WTC11 (cell line): Measurements from ENCODE around the gene MUC2. TPM values are rescaled to one million over a fixed set of nuclear protein-coding genes. Genes with fewer than 3 reads are reported as not detected.
A peak's percentile ranks its signal among the peaks of the same experiment; 100 is the strongest.

Source experiments
- ATAC-seq: fragments of 200-7000 bp; cut with Tn5 transposase; 2 replicates; pipeline ENCODE4 v1.10.0; 2021; ENCODE audit warnings: mild to moderate bottlenecking, moderate library complexity
- Bru-seq: library from RNA; stranded (reverse); fragments of 400-500 nt; gene quantifications from one replicate; lab custom pipeline; 2021; lab: Mats Ljungman, UMichigan
- CTCF ChIA-PET: fragments of 300-600 bp; sonication (Branson Sonifier 250); formaldehyde crosslinking; loops from one replicate; lab custom pipeline; 2021; ENCODE audit warnings: antibody characterized with exemption; lab: Charles Lee
- POLR2A ChIA-PET: fragments of 350-600 bp; sonication (Branson Sonifier 250); formaldehyde crosslinking; loops from one replicate; lab custom pipeline; 2021; ENCODE audit warnings: antibody characterized with exemption; lab: Charles Lee
- DNase-seq: peaks from one replicate; pipeline ENCODE4 v3.0.0; 2021; ENCODE audit warnings: low spot score
- H3K27ac Mint-ChIP-seq: 2 replicates; pipeline ENCODE4 v1.8.0; 2021; ENCODE audit warnings: mixed read lengths
- H3K27me3 Mint-ChIP-seq: 2 replicates; pipeline ENCODE4 v1.8.0; 2021; ENCODE audit warnings: low read depth, mild to moderate bottlenecking, moderate library complexity, mixed read lengths
- H3K36me3 Mint-ChIP-seq: 2 replicates; pipeline ENCODE4 v1.8.0; 2021; ENCODE audit warnings: mixed read lengths
- H3K4me1 Mint-ChIP-seq: 2 replicates; pipeline ENCODE4 v1.8.0; 2022; ENCODE audit warnings: mixed read lengths
- H3K4me3 Mint-ChIP-seq: 2 replicates; pipeline ENCODE4 v1.8.0; 2021; ENCODE audit warnings: mild to moderate bottlenecking, moderate library complexity, mixed read lengths
- H3K9me3 Mint-ChIP-seq: 2 replicates; pipeline ENCODE4 v1.8.0; 2021; ENCODE audit warnings: mixed read lengths
- CBFB ChIP-seq: sonication (generic); formaldehyde crosslinking; IDR thresholded peaks from 2 replicates; pipeline ENCODE4 v1.8.1; 2022; ENCODE audit warnings: mild to moderate bottlenecking, low read depth, missing genetic modification reagents
- CREM ChIP-seq: sonication (generic); formaldehyde crosslinking; IDR thresholded peaks from 2 replicates; pipeline ENCODE4 v1.8.1; 2022; ENCODE audit warnings: mild to moderate bottlenecking, missing genetic modification reagents, moderate library complexity
- ETV6 ChIP-seq: sonication (generic); formaldehyde crosslinking; IDR thresholded peaks from 2 replicates; pipeline ENCODE4 v1.8.1; 2022; ENCODE audit warnings: mild to moderate bottlenecking, missing genetic modification reagents
- FOXP4 ChIP-seq: sonication (generic); formaldehyde crosslinking; IDR thresholded peaks from 2 replicates; pipeline ENCODE4 v1.8.0; 2022; ENCODE audit warnings: mild to moderate bottlenecking, missing genetic modification reagents
- MLX ChIP-seq: sonication (generic); formaldehyde crosslinking; IDR thresholded peaks from 2 replicates; pipeline ENCODE4 v1.8.1; 2023; ENCODE audit warnings: mild to moderate bottlenecking, missing genetic modification reagents, moderate library complexity
- MXD4 ChIP-seq: fragments of 250-450 bp; sonication (Bioruptor Pico); IDR thresholded peaks from 2 replicates; pipeline ENCODE4 v1.8.0; 2021; ENCODE audit warnings: mild to moderate bottlenecking, moderate library complexity, borderline replicate concordance
- NR2C2 ChIP-seq: sonication (generic); formaldehyde crosslinking; IDR thresholded peaks from 2 replicates; pipeline ENCODE4 v1.8.0; 2022; ENCODE audit warnings: mild to moderate bottlenecking, missing genetic modification reagents
- RORB ChIP-seq: fragments of 250-450 bp; sonication (Bioruptor Pico); IDR thresholded peaks from 2 replicates; pipeline ENCODE4 v1.9.0; 2021; ENCODE audit warnings: mild to moderate bottlenecking
- TEAD1 ChIP-seq: sonication (generic); formaldehyde crosslinking; IDR thresholded peaks from 2 replicates; pipeline ENCODE4 v1.8.0; 2022; ENCODE audit warnings: mild to moderate bottlenecking, missing genetic modification reagents
- USF1 ChIP-seq: sonication (generic); formaldehyde crosslinking; IDR thresholded peaks from 2 replicates; pipeline ENCODE4 v1.8.0; 2022; ENCODE audit warnings: mild to moderate bottlenecking, missing genetic modification reagents
- ZBTB43 ChIP-seq: sonication (generic); formaldehyde crosslinking; IDR thresholded peaks from 2 replicates; pipeline ENCODE4 v1.8.1; 2023; ENCODE audit warnings: mild to moderate bottlenecking, missing genetic modification reagents
- ZNF138 ChIP-seq: sonication (generic); formaldehyde crosslinking; conservative IDR thresholded peaks from 2 replicates; pipeline ENCODE4 v1.8.1; 2022; ENCODE audit warnings: mild to moderate bottlenecking, moderate library complexity, missing genetic modification reagents
- ZNF232 ChIP-seq: sonication (generic); formaldehyde crosslinking; IDR thresholded peaks from 2 replicates; pipeline ENCODE4 v1.8.0; 2022; ENCODE audit warnings: mild to moderate bottlenecking, missing genetic modification reagents
- ZNF317 ChIP-seq: sonication (generic); formaldehyde crosslinking; IDR thresholded peaks from 2 replicates; pipeline ENCODE4 v1.8.1; 2023; ENCODE audit warnings: low read depth, mild to moderate bottlenecking, moderate library complexity, missing genetic modification reagents, borderline replicate concordance
- ZNF423 ChIP-seq: fragments of 250-450 bp; sonication (Bioruptor Pico); IDR thresholded peaks from 2 replicates; pipeline ENCODE4 v2.1.2; 2022; ENCODE audit warnings: mild to moderate bottlenecking, moderate library complexity
- long read RNA-seq, 3 experiments: library from RNA in 1 of 3; library from capped mRNA in 1 of 3; library from polyadenylated mRNA in 1 of 3; unstranded in 2 of 3; stranded (forward) in 1 of 3; transcript quantifications; one replicate each; pipeline ENCODE4 v2.0.0, GENCODE V29; 2021
- total RNA-seq: library from RNA; stranded (reverse); gene quantifications from 3 replicates; pipeline ENCODE4 v1.2.3, GENCODE V29; 2021
- TF ChIP-seq, protein P1 (sequence below): sonication (generic); formaldehyde crosslinking; IDR thresholded peaks from 2 replicates; pipeline ENCODE4 v1.8.1; 2022; ENCODE audit warnings: low read depth, mild to moderate bottlenecking, moderate library complexity, missing genetic modification reagents, borderline replicate concordance
- TF ChIP-seq, protein P2 (sequence below): sonication (generic); formaldehyde crosslinking; IDR thresholded peaks from 2 replicates; pipeline ENCODE4 v1.8.0; 2023; ENCODE audit warnings: missing genetic modification reagents, mild to moderate bottlenecking, borderline replicate concordance

Gene MUC2
- total RNA-seq (0.07 to 0.60 TPM (median 0.22 TPM) in 3 replicates), Bru-seq, nascent RNA (not detected)
- long read RNA-seq, experiment 1, result 0 reads
- long read RNA-seq, experiment 2, result 0 reads
- long read RNA-seq, experiment 3, result 0 reads

DNA sequence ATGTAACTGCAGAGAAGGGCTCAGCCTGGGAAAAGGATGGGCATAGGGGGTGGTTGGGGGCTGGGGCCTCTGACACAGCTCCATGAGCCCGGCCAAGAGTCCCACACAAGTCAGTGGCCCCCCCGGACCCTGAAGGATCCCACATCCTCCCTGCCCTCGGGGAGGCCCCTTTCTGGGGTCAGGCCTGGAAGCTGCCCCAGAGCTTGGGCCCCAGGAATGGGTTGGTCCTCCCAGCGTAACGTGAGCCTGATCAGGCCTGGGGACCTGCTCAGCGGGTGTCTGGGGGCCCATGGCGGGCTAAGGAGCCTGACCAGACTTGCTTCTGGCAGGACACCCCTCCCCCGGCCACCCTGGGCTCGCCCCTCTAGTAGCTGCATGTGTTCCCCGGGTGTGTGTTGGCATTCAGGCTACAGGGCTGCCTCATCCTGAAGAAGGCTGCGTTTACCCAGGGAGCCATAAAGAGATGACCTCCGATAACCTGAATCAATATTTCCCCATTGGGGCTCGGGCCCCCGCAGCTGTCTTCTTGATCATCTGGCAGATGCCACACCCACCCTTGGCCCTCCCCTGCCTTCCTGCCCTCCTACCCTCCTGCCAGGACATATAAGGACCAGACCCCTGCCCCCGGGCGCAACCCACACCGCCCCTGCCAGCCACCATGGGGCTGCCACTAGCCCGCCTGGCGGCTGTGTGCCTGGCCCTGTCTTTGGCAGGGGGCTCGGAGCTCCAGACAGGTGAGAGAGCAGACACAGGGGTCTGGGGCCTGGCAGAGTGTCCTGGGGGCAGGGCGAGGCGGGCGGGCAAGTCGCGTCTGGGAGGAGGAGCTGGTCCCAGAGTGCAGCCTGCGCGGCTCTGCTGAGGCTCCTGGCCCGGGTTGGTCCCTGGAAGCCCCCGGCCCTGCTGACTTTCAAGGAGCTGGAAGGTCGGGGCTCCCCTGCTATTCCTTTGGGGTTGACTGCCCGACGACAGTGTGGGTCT, at the start of gene MUC2:
TSS of gene MUC2 (plus strand) at position 631 of the 978 bp plus-strand sequence.
- Mint-ChIP-seq H3K4me3 (no peak within 1 kb of the TSS), H3K36me3 (no peaks in the 10 kb centered on the region), H3K27me3 (no peaks in the 10 kb centered on the region), H3K4me1 (no peaks in the 10 kb centered on the region), H3K9me3 (peaks cover 3% of the 10 kb centered on the region; the same call in 1 of the 2 replicates), H3K27ac (no peak within 1 kb of the TSS)
- ATAC-seq (no peak), DNase-seq (peak; percentile 15)
- CTCF ChIA-PET, result interaction anchor here (1.0 to 1.8 kb wide), 2 partner anchors 23 to 149 kb away, joined by 3 to 8 read pairs; partner anchors contain the start of gene AP2A2
- TF ChIP-seq, protein P1, sequence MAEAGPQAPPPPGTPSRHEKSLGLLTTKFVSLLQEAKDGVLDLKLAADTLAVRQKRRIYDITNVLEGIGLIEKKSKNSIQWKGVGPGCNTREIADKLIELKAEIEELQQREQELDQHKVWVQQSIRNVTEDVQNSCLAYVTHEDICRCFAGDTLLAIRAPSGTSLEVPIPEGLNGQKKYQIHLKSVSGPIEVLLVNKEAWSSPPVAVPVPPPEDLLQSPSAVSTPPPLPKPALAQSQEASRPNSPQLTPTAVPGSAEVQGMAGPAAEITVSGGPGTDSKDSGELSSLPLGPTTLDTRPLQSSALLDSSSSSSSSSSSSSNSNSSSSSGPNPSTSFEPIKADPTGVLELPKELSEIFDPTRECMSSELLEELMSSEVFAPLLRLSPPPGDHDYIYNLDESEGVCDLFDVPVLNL, result no peak
- TF ChIP-seq CBFB, result no peak
- TF ChIP-seq MXD4 (CRISPR knock-in tag), result no peak
- no peak for TF ChIP-seq CREM (CRISPR knock-in tag)
- no peak for TF ChIP-seq ZBTB43 (CRISPR knock-in tag)
- no peak for TF ChIP-seq MLX (CRISPR knock-in tag)
- TF ChIP-seq TEAD1 (CRISPR knock-in tag), result no peak
- POLR2A ChIA-PET, result interaction anchor here (0.7 kb wide), 1 partner anchor 314 kb away, joined by 8 read pairs; no protein-coding TSS in a partner anchor

DNA sequence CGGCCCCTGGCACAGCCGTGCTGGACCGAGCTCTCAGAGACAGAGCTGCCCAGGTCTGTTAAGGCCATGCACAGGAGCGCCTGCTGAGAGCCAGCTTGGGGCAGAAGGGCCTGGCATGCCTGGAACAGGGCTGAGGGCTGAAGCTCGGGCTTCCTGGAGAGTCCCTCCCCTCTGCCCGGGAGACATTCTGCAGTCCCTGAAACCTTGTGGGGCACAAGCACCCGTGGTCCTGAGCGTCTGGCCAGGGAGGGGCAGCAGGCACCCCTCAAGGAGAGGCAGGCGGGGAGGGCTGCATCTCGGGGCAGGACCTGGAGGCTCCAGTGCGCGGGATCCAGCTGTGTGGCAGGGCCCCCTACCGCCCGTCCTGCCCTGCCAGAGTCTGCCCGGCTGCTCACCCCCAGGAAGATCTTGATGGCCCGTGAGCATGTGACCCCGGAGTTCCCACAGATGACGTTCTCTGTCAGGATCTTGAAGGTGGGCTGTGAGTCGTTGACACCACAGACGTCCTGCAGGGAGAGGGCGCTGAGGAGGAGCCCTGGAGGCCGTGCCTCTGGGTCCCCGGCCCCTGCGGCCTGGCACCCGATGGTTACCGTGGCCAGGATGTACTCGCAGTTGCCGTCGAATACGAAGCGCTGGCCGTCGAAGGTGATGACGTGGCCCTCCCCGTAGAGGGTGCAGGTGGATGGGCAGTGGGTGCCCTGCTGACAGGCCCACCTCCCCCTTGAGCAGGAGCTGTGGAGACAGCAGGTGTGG, 49.1 kb upstream of the MUC2 start:
- no peaks in the 10 kb centered on the region for H3K4me1 Mint-ChIP-seq
- H3K9me3 Mint-ChIP-seq, result no peaks in the 10 kb centered on the region
- H3K36me3 Mint-ChIP-seq, result no peaks in the 10 kb centered on the region
- no peak overlapping the region for H3K27ac Mint-ChIP-seq
- CTCF ChIA-PET, result no interaction called here
- POLR2A ChIA-PET, result no interaction called here
- no peak overlapping the region for H3K4me3 Mint-ChIP-seq
- H3K27me3 Mint-ChIP-seq, result no peaks in the 10 kb centered on the region
- DNase-seq (no peak), ATAC-seq (no peak)
- TF ChIP-seq NR2C2 (CRISPR knock-in tag) (no peak), ZNF317 (CRISPR knock-in tag) (no peak), RORB (CRISPR knock-in tag) (no peak), ZNF423 (CRISPR knock-in tag) (no peak), ZNF232 (CRISPR knock-in tag) (no peak), USF1 (CRISPR knock-in tag) (no peak), FOXP4 (CRISPR knock-in tag) (no peak), ZBTB43 (CRISPR knock-in tag) (no peak), ZNF138 (no peak), ETV6 (CRISPR knock-in tag) (no peak)
- TF ChIP-seq, protein P2, sequence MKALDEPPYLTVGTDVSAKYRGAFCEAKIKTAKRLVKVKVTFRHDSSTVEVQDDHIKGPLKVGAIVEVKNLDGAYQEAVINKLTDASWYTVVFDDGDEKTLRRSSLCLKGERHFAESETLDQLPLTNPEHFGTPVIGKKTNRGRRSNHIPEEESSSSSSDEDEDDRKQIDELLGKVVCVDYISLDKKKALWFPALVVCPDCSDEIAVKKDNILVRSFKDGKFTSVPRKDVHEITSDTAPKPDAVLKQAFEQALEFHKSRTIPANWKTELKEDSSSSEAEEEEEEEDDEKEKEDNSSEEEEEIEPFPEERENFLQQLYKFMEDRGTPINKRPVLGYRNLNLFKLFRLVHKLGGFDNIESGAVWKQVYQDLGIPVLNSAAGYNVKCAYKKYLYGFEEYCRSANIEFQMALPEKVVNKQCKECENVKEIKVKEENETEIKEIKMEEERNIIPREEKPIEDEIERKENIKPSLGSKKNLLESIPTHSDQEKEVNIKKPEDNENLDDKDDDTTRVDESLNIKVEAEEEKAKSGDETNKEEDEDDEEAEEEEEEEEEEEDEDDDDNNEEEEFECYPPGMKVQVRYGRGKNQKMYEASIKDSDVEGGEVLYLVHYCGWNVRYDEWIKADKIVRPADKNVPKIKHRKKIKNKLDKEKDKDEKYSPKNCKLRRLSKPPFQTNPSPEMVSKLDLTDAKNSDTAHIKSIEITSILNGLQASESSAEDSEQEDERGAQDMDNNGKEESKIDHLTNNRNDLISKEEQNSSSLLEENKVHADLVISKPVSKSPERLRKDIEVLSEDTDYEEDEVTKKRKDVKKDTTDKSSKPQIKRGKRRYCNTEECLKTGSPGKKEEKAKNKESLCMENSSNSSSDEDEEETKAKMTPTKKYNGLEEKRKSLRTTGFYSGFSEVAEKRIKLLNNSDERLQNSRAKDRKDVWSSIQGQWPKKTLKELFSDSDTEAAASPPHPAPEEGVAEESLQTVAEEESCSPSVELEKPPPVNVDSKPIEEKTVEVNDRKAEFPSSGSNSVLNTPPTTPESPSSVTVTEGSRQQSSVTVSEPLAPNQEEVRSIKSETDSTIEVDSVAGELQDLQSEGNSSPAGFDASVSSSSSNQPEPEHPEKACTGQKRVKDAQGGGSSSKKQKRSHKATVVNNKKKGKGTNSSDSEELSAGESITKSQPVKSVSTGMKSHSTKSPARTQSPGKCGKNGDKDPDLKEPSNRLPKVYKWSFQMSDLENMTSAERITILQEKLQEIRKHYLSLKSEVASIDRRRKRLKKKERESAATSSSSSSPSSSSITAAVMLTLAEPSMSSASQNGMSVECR (CRISPR knock-in tag), result no peak
- TF ChIP-seq, protein P1, result no peak
- TF ChIP-seq, all 79 proteins: peak for 0
